Heart right ventricle (tissue), 16 donors: ENCODE data around the gene CCDC85A. TPM values are rescaled to one million over a fixed set of nuclear protein-coding genes. Genes with fewer than 3 reads are reported as not detected.

ENCODE experiments used
- ATAC-seq, 8 donors: fragments of 200-7000 bp; cut with Tn5 transposase; one replicate each; pipeline ENCODE4 v1.9.1; 2020; ENCODE audit warnings: mild to moderate bottlenecking in 8 of 8, moderate library complexity in 8 of 8, moderate number of reproducible peaks in 1 of 8
- DNase-seq, 2 donors: peaks; one replicate each; pipeline ENCODE4 v3.0.0-alpha.2; 2020
- H3K27ac ChIP-seq, 10 donors: fragments of 200-600 bp; sonication (generic) in 2 of 10; one replicate each; pipeline versions ENCODE4 v1.5.0 to v1.8.0; 2020 to 2022; ENCODE audit warnings: mild to moderate bottlenecking in 3 of 10
- H3K27me3 ChIP-seq, 7 donors: fragments of 200-600 bp; one replicate each; pipeline ENCODE4 v1.8.0; 2021 to 2022; ENCODE audit warnings: mild to moderate bottlenecking in 2 of 7
- H3K36me3 ChIP-seq, 9 donors: fragments of 200-600 bp; sonication (generic) in 1 of 9; one replicate each; pipeline versions ENCODE4 v1.5.0 to v1.8.0; 2020 to 2022; ENCODE audit warnings: mild to moderate bottlenecking in 2 of 9
- H3K4me1 ChIP-seq, 9 donors: fragments of 200-600 bp; sonication (generic) in 1 of 9; one replicate each; pipeline versions ENCODE4 v1.5.0 to v1.8.0; 2020 to 2022; ENCODE audit warnings: mild to moderate bottlenecking in 4 of 9
- H3K4me3 ChIP-seq, 10 donors: fragments of 200-600 bp; sonication (generic) in 2 of 10; one replicate each; pipeline versions ENCODE4 v1.5.0 to v1.8.0; 2020 to 2022; ENCODE audit warnings: mild to moderate bottlenecking in 7 of 10, moderate library complexity in 2 of 10
- H3K9me3 ChIP-seq, 11 donors: fragments of 200-600 bp in 10 of 11; sonication (generic) in 2 of 11; one replicate each; pipeline versions ENCODE4 v1.5.0 to v1.8.0; 2013 to 2022; ENCODE audit warnings: mild to moderate bottlenecking in 2 of 11, control low read depth in 1 of 11, moderate library complexity in 1 of 11
- CTCF ChIP-seq, 9 donors: fragments of 200-600 bp; sonication (generic) in 2 of 9; IDR thresholded peaks; one replicate each; pipeline versions ENCODE4 v1.5.0 to v1.8.0; 2021 to 2022; ENCODE audit warnings: antibody characterized with exemption in 9 of 9, mild to moderate bottlenecking in 5 of 9, moderate library complexity in 1 of 9
- WGBS, 2 donors: extraction: QIAGEN DNeasy Blood & Tissue Kit; methylation state at CpG; one replicate each; pipeline ENCODE4 v1.1.7; 2013; ENCODE audit warnings: inconsistent platforms in 1 of 2; 5-methylcytosine and 5-hydroxymethylcytosine counted together
- intact Hi-C, 10 donors: fragments of 100-400 bp; cut with DNase I; formaldehyde crosslinking; loops; one replicate each; pipeline versions ENCODE4 v1.11.1 to v1.14.2; 2022
- polyA plus RNA-seq, 2 donors: library from polyadenylated mRNA; stranded (reverse); fragments of 200-250 nt; gene quantifications; one replicate each; pipeline ENCODE4 v1.2.3, GENCODE V29; 2013
- total RNA-seq, 10 donors: library from RNA; stranded (reverse); fragmentation: NEBNext Ultra II Directional in 3 of 10; extraction: Animal tissue kit (Norgen Biotek cat#: 25700) in 3 of 10; gene quantifications; one replicate each; pipeline versions ENCODE4 v1.2.1 to v1.2.4, GENCODE V29; 2021 to 2023
- donor health status: Arrhythmogenic right ventricular cardiomyopathy.
- donor health status: ischemic (EF 13 %, LVEDD 7.1; RV severe dilation, severe dysfunction).
- donor health status: healthy with polysubstance abuse.
- donor health status: DM: no; HTN: yes; CAD: no.
- donor health status: DM: no; HTN: no; CAD: no.
- donor health status: ischemic (EF 25% LVEDD 6.9; RV normal size, moderate dysfunction).
- donor health status: ischemic (EF 25% LVEDD 5.7; RV mildly dilated, moderate dysfunction).
- donor health status: healthy.
- donor health status: DM: yes; HTN: yes; CAD: no.
- donor health status: Ischemic cardiomyopathy.
- donor health status: ischemic (EF 35%, LVEDD 5.7; RV mildly dilated, moderate dysfunction).
- donor health status: nonischemic (EF 11% LVEDD 7.7; RV severe dilation, severe dysfunction).
- donor health status: DM: yes; HTN: yes; CAD: no.
- donor health status: PGD.
- donor health status: ischemic (EF 29% LVEDD 5.4; RV normal size, mild dysfunction).
- donor health status: nonischemic (EF 23%, LVEDD 6.1; RV moderate dilation, normal function).

The CCDC85A gene
- total and polyA plus RNA-seq, 12 donors, result 1.5 to 8.5 (median 3.5) TPM

- no peaks in the 10 kb centered on the region for H3K9me3 ChIP-seq
These were observed 83.1 kb downstream of the CCDC85A start for GRCh38 chr2:56266761-56267414.

GRCh38 chr2:56267415-56267788 is 83.6 kb downstream of the CCDC85A start:
- TF ChIP-seq CTCF (IDR thresholded peaks at IDR 0.05), result no peak
- H3K27ac ChIP-seq, result no peak overlapping the region
- DNase-seq, result no peak
- H3K9me3 ChIP-seq, result no peaks in the 10 kb centered on the region
- WGBS, 2 donors, result 95 to 98% methylated on average over 3 of the region's 3 CpGs
- no peak for ATAC-seq
- H3K4me1 ChIP-seq, result no peaks in the 10 kb centered on the region
- H3K36me3 ChIP-seq, result no peaks in the 10 kb centered on the region
- no peaks in the 10 kb centered on the region for H3K27me3 ChIP-seq
- H3K4me3 ChIP-seq, result no peak overlapping the region
- intact Hi-C loops, result no loop called here

More at GRCh38 chr2:56266761-56267414, 83.1 kb downstream of the CCDC85A start:
- no peak overlapping the region for H3K27ac ChIP-seq
- no peaks in the 10 kb centered on the region for H3K4me1 ChIP-seq
- no peak for TF ChIP-seq CTCF (IDR thresholded peaks at IDR 0.05)
- H3K4me3 ChIP-seq, result no peak overlapping the region
- DNase-seq (no peak), ATAC-seq (no peak)
- H3K27me3 ChIP-seq, result no peaks in the 10 kb centered on the region
- intact Hi-C loops, result no loop called here
- no peaks in the 10 kb centered on the region for H3K36me3 ChIP-seq
- WGBS, 2 donors, result 84 to 90% methylated on average over 5 of the region's 5 CpGs

GRCh38 chr2:56268856-56269255 is 85.1 kb downstream of the CCDC85A start:
- 68 to 79% methylated on average over 2 of the region's 2 CpGs for WGBS, 2 donors
- no peak for DNase-seq
- ATAC-seq, result no peak
- Histone ChIP-seq H3K36me3 (no peaks in the 10 kb centered on the region), H3K9me3 (peaks cover 0 to 4% (median 0%) of the 10 kb centered on the region in 11 donors), H3K4me3 (no peak overlapping the region), H3K4me1 (no peaks in the 10 kb centered on the region), H3K27me3 (no peaks in the 10 kb centered on the region), H3K27ac (no peak overlapping the region)
- intact Hi-C loops, result no loop called here
- no peak for TF ChIP-seq CTCF (IDR thresholded peaks at IDR 0.05)

- Histone ChIP-seq H3K27me3 (no peaks in the 10 kb centered on the region), H3K9me3 (peaks cover 0 to 4% (median 0%) of the 10 kb centered on the region in 11 donors), H3K36me3 (no peaks in the 10 kb centered on the region), H3K27ac (no peak overlapping the region), H3K4me1 (no peaks in the 10 kb centered on the region), H3K4me3 (no peak overlapping the region)
- intact Hi-C loops, result no loop called here
- no peak for DNase-seq
- WGBS, 2 donors, result 83 to 96% methylated on average over 2 of the region's 2 CpGs
- TF ChIP-seq CTCF (IDR thresholded peaks at IDR 0.05), result no peak
- ATAC-seq, result no peak
These were observed 87.5 kb downstream of the CCDC85A start for GRCh38 chr2:56271275-56271674.
